GM12872 (cell line): ENCODE measurements around the gene PRKN.

Experiments used
- TF ChIP-seq, protein P1 (sequence below): IDR thresholded peaks from 3 replicates; pipeline ENCODE4 v1.5.1; 2011; ENCODE audit warnings: low read depth, mild to moderate bottlenecking, low read length, moderate library complexity; ENCODE audit not compliant: insufficient read depth

The PRKN gene

GRCh38 chr6:162541019-162541601 is 186.5 kb downstream of the PRKN start:
- TF ChIP-seq, protein P1, sequence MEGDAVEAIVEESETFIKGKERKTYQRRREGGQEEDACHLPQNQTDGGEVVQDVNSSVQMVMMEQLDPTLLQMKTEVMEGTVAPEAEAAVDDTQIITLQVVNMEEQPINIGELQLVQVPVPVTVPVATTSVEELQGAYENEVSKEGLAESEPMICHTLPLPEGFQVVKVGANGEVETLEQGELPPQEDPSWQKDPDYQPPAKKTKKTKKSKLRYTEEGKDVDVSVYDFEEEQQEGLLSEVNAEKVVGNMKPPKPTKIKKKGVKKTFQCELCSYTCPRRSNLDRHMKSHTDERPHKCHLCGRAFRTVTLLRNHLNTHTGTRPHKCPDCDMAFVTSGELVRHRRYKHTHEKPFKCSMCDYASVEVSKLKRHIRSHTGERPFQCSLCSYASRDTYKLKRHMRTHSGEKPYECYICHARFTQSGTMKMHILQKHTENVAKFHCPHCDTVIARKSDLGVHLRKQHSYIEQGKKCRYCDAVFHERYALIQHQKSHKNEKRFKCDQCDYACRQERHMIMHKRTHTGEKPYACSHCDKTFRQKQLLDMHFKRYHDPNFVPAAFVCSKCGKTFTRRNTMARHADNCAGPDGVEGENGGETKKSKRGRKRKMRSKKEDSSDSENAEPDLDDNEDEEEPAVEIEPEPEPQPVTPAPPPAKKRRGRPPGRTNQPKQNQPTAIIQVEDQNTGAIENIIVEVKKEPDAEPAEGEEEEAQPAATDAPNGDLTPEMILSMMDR: no peak

DNA sequence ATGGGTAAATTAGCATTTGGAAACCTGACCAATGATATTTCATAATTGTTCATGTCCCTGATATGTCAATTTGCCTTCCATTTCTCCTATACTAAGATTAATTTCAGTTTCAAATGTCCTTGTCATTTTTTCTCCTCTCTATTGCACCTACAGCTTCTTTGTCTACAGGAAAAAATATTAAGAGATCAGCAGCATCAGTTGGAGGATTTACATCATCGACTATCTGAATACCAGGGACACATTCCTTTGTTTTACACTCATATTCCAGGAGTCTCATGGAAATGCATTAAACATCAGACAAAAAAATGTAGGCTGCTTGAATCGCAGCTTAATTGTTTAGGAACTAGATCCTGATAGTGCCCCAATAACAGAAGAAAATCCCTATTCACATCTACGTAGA is 188.2 kb downstream of the PRKN start:
- TF ChIP-seq, protein P1: no peak

GRCh38 chr6:162538643-162539064 is 188.9 kb downstream of the PRKN start:
- TF ChIP-seq, protein P1: no peak

GRCh38 chr6:162533009-162533400 is 194.6 kb downstream of the PRKN start:
- TF ChIP-seq, protein P1: no peak

DNA sequence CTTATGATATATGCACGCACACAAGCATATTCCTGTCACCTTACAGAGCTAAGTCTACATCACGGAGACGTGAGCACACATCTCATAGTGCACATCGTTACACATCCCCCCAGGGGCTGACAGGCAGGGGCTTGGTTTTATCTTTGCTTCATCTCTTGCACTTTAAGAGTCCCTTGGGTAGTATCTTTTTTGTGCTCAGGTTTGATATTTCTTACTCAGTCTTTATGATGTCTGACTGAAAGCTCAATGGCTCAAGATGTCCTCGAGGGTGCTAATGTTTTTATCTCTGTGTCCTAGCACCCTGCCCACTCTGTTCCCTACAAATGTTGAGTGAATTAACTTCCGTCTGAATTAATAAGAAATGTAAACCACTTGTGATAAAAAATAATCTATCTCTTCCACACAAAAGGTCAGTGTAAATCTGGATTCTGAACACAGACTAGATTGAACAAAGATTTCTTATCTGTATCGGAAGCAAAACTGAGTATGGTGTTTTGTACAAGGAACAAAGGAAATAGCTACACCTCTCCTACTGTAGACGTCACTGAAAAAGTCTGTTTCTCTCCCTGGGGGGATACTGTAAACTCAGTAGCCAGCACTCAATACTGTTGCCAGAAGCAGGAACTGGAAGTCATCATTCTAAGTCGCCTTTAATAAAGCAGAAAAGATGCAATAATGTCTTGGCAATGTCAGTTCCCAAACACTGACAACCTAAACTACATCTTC is 195.1 kb downstream of the PRKN start:
- TF ChIP-seq, protein P1: no peak

DNA sequence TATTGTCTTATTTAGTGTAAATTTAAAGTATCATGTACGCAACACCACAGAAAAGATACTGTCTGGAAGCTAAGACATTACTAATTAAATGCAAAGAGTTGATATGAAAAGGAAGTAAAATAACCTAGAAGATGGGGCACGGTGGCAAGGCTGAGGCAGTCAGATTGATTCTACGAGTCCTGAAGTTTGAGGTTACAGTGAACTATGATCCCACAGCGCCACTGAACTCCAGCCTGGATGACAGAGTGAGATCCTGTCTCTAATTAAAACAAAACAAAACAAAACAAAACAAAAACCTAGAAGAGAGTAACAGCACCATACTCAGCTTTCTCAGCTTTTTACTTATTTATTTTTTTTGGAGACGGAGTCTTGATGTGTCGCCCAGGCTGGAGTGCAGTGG is 199.0 kb downstream of the PRKN start:
- TF ChIP-seq, protein P1: no peak

- TF ChIP-seq, protein P1: no peak
These were observed 200.6 kb downstream of the PRKN start for GRCh38 chr6:162526960-162527359.
